Measurements from ENCODE around the gene MSI2.

The MSI2 gene

GRCh38 chr17:57422574-57423164 is 166.3 kb downstream of the MSI2 start:
- no peaks in the 10 kb centered on the region for H3K9me3 ChIP-seq (ENCODE audit: severe bottlenecking)
- H3K27me3 ChIP-seq (ENCODE audit: insufficient read depth, low read depth, severe bottlenecking) = no peaks in the 10 kb centered on the region
- H3K4me3 ChIP-seq (ENCODE audit: low read depth, low read length) = no peak overlapping the region
- H3K27ac ChIP-seq = no peak overlapping the region
- DNase-seq = no peak
- TF ChIP-seq CTCF (IDR thresholded peaks at IDR 0.05; ENCODE audit: low read depth, low read length) = no peak
- peaks cover 39% of the 10 kb centered on the region for H3K36me3 ChIP-seq

- no peaks in the 10 kb centered on the region for H3K9me3 ChIP-seq (ENCODE audit: severe bottlenecking)
- H3K36me3 ChIP-seq = peaks cover 39% of the 10 kb centered on the region
- DNase-seq = no peak
- no peak overlapping the region for H3K27ac ChIP-seq
- H3K27me3 ChIP-seq (ENCODE audit: insufficient read depth, low read depth, severe bottlenecking) = no peaks in the 10 kb centered on the region
- TF ChIP-seq CTCF (IDR thresholded peaks at IDR 0.05; ENCODE audit: low read depth, low read length) = no peak
- no peak overlapping the region for H3K4me3 ChIP-seq (ENCODE audit: low read depth, low read length)
These were observed 167.2 kb downstream of the MSI2 start for GRCh38 chr17:57423541-57423940.

- no peak overlapping the region for H3K4me3 ChIP-seq (ENCODE audit: low read depth, low read length)
- H3K36me3 ChIP-seq = peaks cover 42% of the 10 kb centered on the region
- TF ChIP-seq CTCF (IDR thresholded peaks at IDR 0.05; ENCODE audit: low read depth, low read length) = no peak
- no peaks in the 10 kb centered on the region for H3K27me3 ChIP-seq (ENCODE audit: insufficient read depth, low read depth, severe bottlenecking)
- no peaks in the 10 kb centered on the region for H3K9me3 ChIP-seq (ENCODE audit: severe bottlenecking)
- no peak overlapping the region for H3K27ac ChIP-seq
- no peak for DNase-seq
These were observed 167.9 kb downstream of the MSI2 start for GRCh38 chr17:57424273-57424672.

GRCh38 chr17:57424777-57425188 is 168.5 kb downstream of the MSI2 start:
- Histone ChIP-seq H3K27me3 (ENCODE audit: insufficient read depth, low read depth, severe bottlenecking) (no peaks in the 10 kb centered on the region), H3K36me3 (peaks cover 42% of the 10 kb centered on the region), H3K9me3 (ENCODE audit: severe bottlenecking) (no peaks in the 10 kb centered on the region), H3K27ac (no peak overlapping the region), H3K4me3 (ENCODE audit: low read depth, low read length) (no peak overlapping the region)
- DNase-seq = no peak
- TF ChIP-seq CTCF (IDR thresholded peaks at IDR 0.05; ENCODE audit: low read depth, low read length) = no peak

- no peaks in the 10 kb centered on the region for H3K9me3 ChIP-seq (ENCODE audit: severe bottlenecking)
- H3K27me3 ChIP-seq (ENCODE audit: insufficient read depth, low read depth, severe bottlenecking) = no peaks in the 10 kb centered on the region
- DNase-seq = no peak
- H3K27ac ChIP-seq = no peak overlapping the region
- TF ChIP-seq CTCF (IDR thresholded peaks at IDR 0.05; ENCODE audit: low read depth, low read length) = no peak
- H3K4me3 ChIP-seq (ENCODE audit: low read depth, low read length) = no peak overlapping the region
- peaks cover 35% of the 10 kb centered on the region for H3K36me3 ChIP-seq
These were observed 169.1 kb downstream of the MSI2 start for GRCh38 chr17:57425431-57425830.
